ENCODE measurements around the gene MVK. TPM values are rescaled to one million over a fixed set of nuclear protein-coding genes. Genes with fewer than 3 reads are reported as not detected.

Gene MVK
- polyA plus RNA-seq, 1 of the 3 experiments (the other 2 are of a cell fraction): 7.0 TPM

- Histone ChIP-seq H3K36me3 (replicated peaks in 1 of 2; ENCODE audit: control insufficient read depth in 1 of 2, insufficient read depth in 2 of 2, low read length in 1 of 2) (peaks cover 10 to 33% of the 10 kb centered on the region in 2 experiments), H4K20me1 (ENCODE audit: insufficient read depth) (no peaks in the 10 kb centered on the region), H3K4me2 (no peak overlapping the region), H3K27ac (ENCODE audit: low read depth in 2 of 2, low read length in 1 of 2) (no peak overlapping the region), H3K79me2 (ENCODE audit: insufficient read depth) (no peaks in the 10 kb centered on the region), H3K4me3 (ENCODE audit: low read depth in 2 of 2, low read length in 1 of 2) (no peak overlapping the region), H3F3A (replicated peaks; ENCODE audit: insufficient read depth) (no peaks in the 10 kb centered on the region), H3K9me2 (no peaks in the 10 kb centered on the region), H3K27me3 (ENCODE audit: insufficient read depth) (no peaks in the 10 kb centered on the region), H2AFZ (ENCODE audit: low read depth) (no peak overlapping the region), H3K4me1 (ENCODE audit: control insufficient read depth in 1 of 2, insufficient read depth in 2 of 2, low read depth in 1 of 2, low read length in 1 of 2) (peaks cover 0 to 4% of the 10 kb centered on the region in 2 experiments; a peak in 1 of 4 replicates), H3K9me3 (no peaks in the 10 kb centered on the region), H3K9ac (no peak overlapping the region)
- WGBS (ENCODE audit: low lambda C conversion rate): 94% methylated on average over 4 of the region's 18 CpGs
- DNase-seq: no peak
- TF ChIP-seq EP300 (IDR thresholded peaks at IDR 0.05; ENCODE audit: borderline replicate concordance in 1 of 2, low read depth in 1 of 2, low read length in 1 of 2) (no peak), TAF1 (IDR thresholded peaks at IDR 0.05; ENCODE audit: borderline replicate concordance, low read depth, low read length) (no peak), MAX (IDR thresholded peaks at IDR 0.05; ENCODE audit: low read depth) (no peak), YY1 (IDR thresholded peaks at IDR 0.05; ENCODE audit: low read depth) (no peak), RFX5 (IDR thresholded peaks at IDR 0.05; ENCODE audit: low read length) (no peak), NRF1 (IDR thresholded peaks at IDR 0.05; ENCODE audit: low read depth, low read length) (no peak), FOXM1 (IDR thresholded peaks at IDR 0.05; ENCODE audit: low read depth) (no peak), PBX3 (IDR thresholded peaks at IDR 0.05) (no peak), RCOR1 (IDR thresholded peaks at IDR 0.05; ENCODE audit: low read length) (no peak), TCF12 (IDR thresholded peaks at IDR 0.05) (no peak), IRF3 (IDR thresholded peaks at IDR 0.05; ENCODE audit: low read depth, low read length) (no peak), TEAD4 (IDR thresholded peaks at IDR 0.05; ENCODE audit: borderline replicate concordance, insufficient read depth) (no peak), POLR2AphosphoS5 (IDR thresholded peaks at IDR 0.05; ENCODE audit: low read depth, low read length) (no peak), RAD21 (IDR thresholded peaks at IDR 0.05; ENCODE audit: low read length) (no peak), FOSL2 (IDR thresholded peaks at IDR 0.05; ENCODE audit: borderline replicate concordance, low read depth) (no peak), CHD2 (IDR thresholded peaks at IDR 0.05; ENCODE audit: low read length, partially characterized antibody) (no peak), GABPA (IDR thresholded peaks at IDR 0.05; ENCODE audit: low read depth) (no peak), JUND (IDR thresholded peaks at IDR 0.05) (no peak), RXRA (IDR thresholded peaks at IDR 0.05; ENCODE audit: borderline replicate concordance, low read depth) (no peak)
- CTCF ChIA-PET: interaction anchor here (0.6 to 1.3 kb wide), 3 partner anchors 62 to 153 kb away, joined by 3 to 5 read pairs (median 3); no protein-coding TSS in a partner anchor
- POLR2A ChIA-PET: no interaction called here
Observed at GRCh38 chr12:109581334-109581691, 7.7 kb downstream of the MVK start.
